Lung (tissue), 12 donors: Measurements from ENCODE around the gene TMEM108. TPM values are rescaled to one million over a fixed set of nuclear protein-coding genes. Genes with fewer than 3 reads are reported as not detected.

Experiments
- ATAC-seq: fragments of 200-7000 bp; cut with Tn5 transposase; one replicate; pipeline ENCODE4 v1.9.1; 2020; ENCODE audit warnings: moderate number of reproducible peaks; ENCODE audit not compliant: insufficient read depth, low FRiP score
- DNase-seq, 3 donors: peaks; one replicate each; pipeline ENCODE4 v3.0.0-alpha.2; 2013 to 2017
- H3K27ac ChIP-seq, 2 donors: one replicate each; pipeline ENCODE4 v1.5.1; 2013; ENCODE audit warnings: mild to moderate bottlenecking in 2 of 2, moderate library complexity in 2 of 2, control low read depth in 1 of 2, inconsistent platforms in 1 of 2, low read depth in 1 of 2, low read length in 1 of 2
- H3K27me3 ChIP-seq, 3 donors: one replicate each; pipeline ENCODE4 v1.5.1; 2013; ENCODE audit warnings: low read length in 2 of 3; ENCODE audit not compliant: control insufficient read depth in 3 of 3, insufficient read depth in 3 of 3
- H3K36me3 ChIP-seq, 4 donors: one replicate each; pipeline ENCODE4 v1.5.1; 2013; ENCODE audit warnings: low read length in 4 of 4, mild to moderate bottlenecking in 1 of 4, moderate library complexity in 1 of 4; ENCODE audit not compliant: control insufficient read depth in 4 of 4, insufficient read depth in 4 of 4
- H3K4me1 ChIP-seq, 5 donors: one replicate each; pipeline ENCODE4 v1.5.1; 2013; ENCODE audit warnings: low read length in 5 of 5, mild to moderate bottlenecking in 2 of 5, moderate library complexity in 1 of 5; ENCODE audit not compliant: control insufficient read depth in 5 of 5, insufficient read depth in 5 of 5
- H3K4me3 ChIP-seq: one replicate; pipeline ENCODE4 v1.5.1; 2013; ENCODE audit warnings: mild to moderate bottlenecking, control low read depth, moderate library complexity
- H3K9ac ChIP-seq, 2 donors: one replicate each; pipeline ENCODE4 v1.5.1; 2013; ENCODE audit warnings: low read length in 2 of 2, control low read depth in 1 of 2; ENCODE audit not compliant: insufficient read depth in 1 of 2
- H3K9me3 ChIP-seq, 4 donors: one replicate each; pipeline ENCODE4 v1.5.1; 2013; ENCODE audit warnings: low read length in 3 of 4, mild to moderate bottlenecking in 1 of 4, moderate library complexity in 1 of 4; ENCODE audit not compliant: control insufficient read depth in 4 of 4, insufficient read depth in 3 of 4
- CTCF ChIP-seq: IDR thresholded peaks from 2 replicates; pipeline ENCODE4 v1.5.1; 2012; ENCODE audit warnings: mild to moderate bottlenecking; ENCODE audit errors: control extremely low read depth, extremely low read depth
- WGBS, 2 donors: extraction: QIAGEN DNeasy Blood & Tissue Kit; methylation state at CpG; one replicate each; pipeline ENCODE4 v1.1.7; 2013; 5-methylcytosine and 5-hydroxymethylcytosine counted together
- polyA plus RNA-seq, 2 donors: library from polyadenylated mRNA; stranded (reverse); fragments of 200-250 nt; gene quantifications; one replicate each; pipeline ENCODE4 v1.2.1, GENCODE V29; 2013
- total RNA-seq, 2 donors: library from RNA; depleted of rRNA in 1 of 2; stranded (reverse); fragments of >200 nt in 1 of 2; gene quantifications; one replicate each; pipeline ENCODE4 v1.2.1, GENCODE V29; 2014 to 2021
- donor health status: control.
- donor health status: control.
- donor health status: Bipolar disorder and iron deficiency.
- donor health status: healthy.
- donor health status: DM: yes; HTN: yes; CAD: no.

The TMEM108 gene
- total and polyA plus RNA-seq, 4 donors: 3.0 to 16.9 (median 7.6) TPM

GRCh38 chr3:133047980-133048379, 9.8 kb downstream of the TMEM108 start:
- no peak overlapping the region for H3K4me3 ChIP-seq
- ATAC-seq (no peak), DNase-seq (no peak)
- H3K9ac ChIP-seq: no peak overlapping the region
- no peaks in the 10 kb centered on the region for H3K9me3 ChIP-seq
- peaks cover 0 to 19% (median 10%) of the 10 kb centered on the region in 4 donors for H3K36me3 ChIP-seq
- no peaks in the 10 kb centered on the region for H3K27me3 ChIP-seq
- no peak overlapping the region for H3K27ac ChIP-seq
- TF ChIP-seq CTCF: no peak
- peaks cover 0 to 9% (median 3%) of the 10 kb centered on the region in 5 donors for H3K4me1 ChIP-seq
- 85 to 94% methylated on average over 1 of the region's 1 CpG for WGBS, 2 donors

GRCh38 chr3:133049491-133049890, 11.3 kb downstream of the TMEM108 start:
- WGBS, 2 donors: 83 to 87% methylated on average over 2 of the region's 2 CpGs
- TF ChIP-seq CTCF: no peak
- Histone ChIP-seq H3K9ac (no peak overlapping the region), H3K36me3 (peaks cover 0 to 19% (median 10%) of the 10 kb centered on the region in 4 donors), H3K27ac (no peak overlapping the region), H3K27me3 (no peaks in the 10 kb centered on the region), H3K4me1 (peaks cover 0 to 12% (median 0%) of the 10 kb centered on the region in 5 donors), H3K9me3 (no peaks in the 10 kb centered on the region), H3K4me3 (no peak overlapping the region)
- ATAC-seq (no peak), DNase-seq (no peak)

- H3K4me1 ChIP-seq: peaks cover 0 to 25% (median 0%) of the 10 kb centered on the region in 5 donors
- H3K27ac ChIP-seq: no peak overlapping the region
- no peak for TF ChIP-seq CTCF
- H3K4me3 ChIP-seq: no peak overlapping the region
- no peaks in the 10 kb centered on the region for H3K9me3 ChIP-seq
- no peak overlapping the region for H3K9ac ChIP-seq
- WGBS, 2 donors: 98 to 100% methylated on average over 2 of the region's 2 CpGs
- no peak for DNase-seq
- ATAC-seq: no peak
- no peaks in the 10 kb centered on the region for H3K27me3 ChIP-seq
- H3K36me3 ChIP-seq: peaks cover 0 to 14% (median 6%) of the 10 kb centered on the region in 4 donors
Observed at GRCh38 chr3:133050891-133051290, 12.7 kb downstream of the TMEM108 start.

GRCh38 chr3:133053532-133053931, 15.3 kb downstream of the TMEM108 start:
- Histone ChIP-seq H3K9ac (no peak overlapping the region), H3K4me1 (peaks cover 0 to 25% (median 2%) of the 10 kb centered on the region in 5 donors), H3K9me3 (no peaks in the 10 kb centered on the region), H3K27me3 (no peaks in the 10 kb centered on the region), H3K36me3 (peaks cover 0 to 4% (median 0%) of the 10 kb centered on the region in 4 donors), H3K4me3 (no peak overlapping the region), H3K27ac (no peak overlapping the region)
- no peak for TF ChIP-seq CTCF
- ATAC-seq: no peak
- 87 to 92% methylated on average over 2 of the region's 2 CpGs for WGBS, 2 donors
- DNase-seq: no peak
